C4-2B (cell line): ENCODE results near the gene PPIF.

Source experiments
- CTCF ChIP-seq: fragments of 450-650 bp; conservative IDR thresholded peaks from 2 replicates; pipeline ENCODE4 v1.5.1; 2017; ENCODE audit warnings: mild to moderate bottlenecking
- ZFX ChIP-seq: fragments of 450-650 bp; IDR thresholded peaks from 2 replicates; pipeline ENCODE4 v1.6.1; 2017

- TF ChIP-seq CTCF (no peak), ZFX (no peak)
Measured at GRCh38 chr10:79328737-79329504, 18.3 kb upstream of the PPIF start.
